NCI-H2081 treated with DMSO at 0.1 percent for 48 hours (cell line): Measurements from ENCODE around the gene OR10G6.
"Not testable (repeated sequence)": the region's sequence is repeated elsewhere in the genome, so short reads cannot be mapped to it uniquely, and the experiment has no call there.

Source experiments
- DNase-seq: peaks from one replicate; lab custom pipeline; 2025; lab: John Stamatoyannopoulos, UW

Gene OR10G6, protein sequence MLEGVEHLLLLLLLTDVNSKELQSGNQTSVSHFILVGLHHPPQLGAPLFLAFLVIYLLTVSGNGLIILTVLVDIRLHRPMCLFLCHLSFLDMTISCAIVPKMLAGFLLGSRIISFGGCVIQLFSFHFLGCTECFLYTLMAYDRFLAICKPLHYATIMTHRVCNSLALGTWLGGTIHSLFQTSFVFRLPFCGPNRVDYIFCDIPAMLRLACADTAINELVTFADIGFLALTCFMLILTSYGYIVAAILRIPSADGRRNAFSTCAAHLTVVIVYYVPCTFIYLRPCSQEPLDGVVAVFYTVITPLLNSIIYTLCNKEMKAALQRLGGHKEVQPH

DNA sequence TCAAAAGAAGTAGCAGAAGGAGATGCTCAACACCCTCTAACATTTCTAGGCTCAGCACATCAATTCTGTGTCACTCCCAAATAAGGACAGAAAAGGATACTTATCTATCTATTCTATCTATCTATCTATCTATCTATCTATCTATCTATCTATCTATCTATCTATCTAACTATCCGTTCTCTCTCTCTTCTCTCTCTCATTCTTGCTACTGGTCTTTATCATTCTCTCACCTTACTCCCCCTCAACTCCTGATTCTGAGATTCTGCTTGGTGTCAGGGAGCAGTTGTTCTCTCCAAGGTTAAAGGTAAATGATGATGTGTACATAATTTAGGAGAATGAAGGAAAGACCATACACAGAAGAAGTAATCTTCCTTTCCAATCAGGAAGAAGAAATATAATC lies at the start of gene OR10G6:
Gene OR10G6, minus strand, starts transcription at position 43 of the 400 bp plus-strand sequence. Its CDS starts 0 bp downstream, at position 43.
- DNase-seq: no peak

DNA sequence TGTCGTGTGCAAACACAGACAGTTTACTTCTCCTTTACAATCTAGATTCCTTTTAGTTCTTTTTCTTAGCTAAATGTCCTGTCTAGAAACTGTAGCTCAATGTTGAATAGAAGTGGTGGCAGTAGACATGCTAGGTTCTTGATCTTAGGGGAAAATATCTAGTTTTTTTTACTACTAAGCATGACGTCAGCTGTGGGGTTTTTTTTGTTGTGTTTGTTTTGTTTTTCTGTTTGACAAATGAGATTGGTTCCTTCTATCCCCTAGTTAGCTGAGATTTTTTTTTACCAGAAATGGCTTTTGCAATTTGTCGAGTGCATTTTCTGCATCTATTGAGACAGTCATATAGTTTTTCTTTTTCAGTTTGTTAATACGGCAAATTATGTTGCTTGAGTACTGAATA lies 48.5 kb upstream of the OR10G6 start:
- no peak for DNase-seq

DNA sequence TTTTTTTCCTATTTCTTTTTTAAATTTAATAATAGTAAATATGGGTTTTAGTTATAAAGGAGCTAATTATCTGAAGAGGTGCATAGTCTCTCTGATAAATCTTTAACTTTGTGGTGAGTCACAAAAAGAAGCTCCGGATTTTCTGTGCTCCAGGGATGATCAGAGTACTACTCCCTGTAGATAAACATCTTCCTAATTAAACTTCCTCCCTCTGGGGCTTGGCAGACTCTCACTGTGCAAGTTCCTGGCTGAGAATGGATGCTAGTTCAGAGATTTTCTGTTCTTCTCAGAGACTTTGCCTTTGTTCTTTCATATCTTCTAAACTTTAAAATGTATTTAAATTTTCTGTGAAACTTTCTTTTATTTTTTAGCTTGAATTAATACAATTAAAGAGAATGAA lies 46.3 kb upstream of the OR10G6 start, which contains the start of gene OR10G7:
Gene OR10G7, minus strand, starts transcription at position 72 of the 400 bp plus-strand sequence. CDS start 2,324 bp downstream, outside the sequence.
- no peak for DNase-seq

DNA sequence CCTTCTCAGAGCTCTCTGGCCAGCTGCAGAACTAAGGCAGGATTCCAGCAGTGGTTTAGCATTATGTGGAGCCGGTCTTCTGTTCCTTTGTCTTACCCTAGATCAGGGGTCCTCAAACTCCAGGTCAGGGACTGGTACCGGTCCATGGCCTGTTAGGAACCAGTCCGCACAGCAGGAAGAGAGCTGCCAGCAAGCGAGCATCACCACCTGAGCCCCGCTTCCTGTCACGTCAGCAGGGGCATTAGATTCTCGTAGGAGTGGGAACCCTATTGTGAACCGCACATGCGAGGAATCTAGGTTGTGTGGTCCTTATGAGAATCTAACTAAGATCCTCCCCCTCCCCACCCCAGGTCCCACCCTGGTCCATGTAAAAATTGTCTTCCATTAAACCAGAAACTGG lies 44.6 kb upstream of the OR10G6 start:
- DNase-seq: no peak

DNA sequence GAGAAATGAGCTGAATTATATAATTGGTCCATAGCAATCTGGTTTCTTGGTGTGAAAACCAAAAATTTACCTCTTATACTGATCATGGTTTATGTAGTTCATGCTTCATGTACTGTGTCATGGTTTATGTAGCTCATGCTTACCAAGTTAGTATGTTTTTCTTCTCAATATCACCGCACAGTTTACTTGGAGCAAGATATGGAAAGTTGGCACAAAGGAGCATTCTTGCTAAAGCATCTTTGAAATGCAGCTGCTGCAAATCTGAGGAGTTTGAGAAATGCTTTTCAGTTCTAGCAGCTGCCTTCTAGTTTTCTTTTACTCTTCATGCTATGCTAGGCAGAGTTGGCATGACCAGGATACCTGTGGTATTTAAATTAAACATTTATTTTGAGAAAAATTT lies 41.7 kb upstream of the OR10G6 start:
- no peak for DNase-seq

DNA sequence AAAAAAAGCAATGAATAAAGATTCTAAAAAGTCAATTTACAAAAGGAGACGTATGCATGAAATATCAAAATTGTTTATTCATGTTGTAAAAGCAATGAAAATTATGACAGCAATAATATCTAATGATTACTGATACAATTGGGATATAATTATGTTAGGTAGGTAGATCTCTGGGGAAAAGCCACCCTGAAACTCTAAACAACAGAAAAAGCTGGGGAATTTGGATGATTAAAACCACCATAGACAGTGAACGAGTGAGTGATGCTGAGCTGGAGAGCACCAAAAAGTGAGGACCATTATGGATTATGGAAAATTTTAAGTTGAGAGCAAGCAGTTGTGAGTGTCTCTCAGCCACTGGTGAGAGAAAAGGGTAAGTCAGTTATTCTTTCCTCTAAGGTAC lies 31.5 kb upstream of the OR10G6 start, which contains the start of gene OR10G8:
Gene OR10G8, plus strand, starts transcription at position 301 of the 400 bp plus-strand sequence. CDS start 2,825 bp downstream, outside the sequence.
- DNase-seq: no peak

DNA sequence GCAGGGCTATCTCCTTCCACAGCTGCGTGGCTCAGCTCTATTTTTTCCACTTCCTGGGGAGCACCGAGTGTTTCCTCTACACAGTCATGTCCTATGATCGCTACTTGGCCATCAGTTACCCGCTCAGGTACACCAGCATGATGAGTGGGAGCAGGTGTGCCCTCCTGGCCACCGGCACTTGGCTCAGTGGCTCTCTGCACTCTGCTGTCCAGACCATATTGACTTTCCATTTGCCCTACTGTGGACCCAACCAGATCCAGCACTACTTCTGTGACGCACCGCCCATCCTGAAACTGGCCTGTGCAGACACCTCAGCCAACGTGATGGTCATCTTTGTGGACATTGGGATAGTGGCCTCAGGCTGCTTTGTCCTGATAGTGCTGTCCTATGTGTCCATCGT lies 20.9 kb upstream of the OR10G6 start:
- DNase-seq: not testable (repeated sequence)

DNA sequence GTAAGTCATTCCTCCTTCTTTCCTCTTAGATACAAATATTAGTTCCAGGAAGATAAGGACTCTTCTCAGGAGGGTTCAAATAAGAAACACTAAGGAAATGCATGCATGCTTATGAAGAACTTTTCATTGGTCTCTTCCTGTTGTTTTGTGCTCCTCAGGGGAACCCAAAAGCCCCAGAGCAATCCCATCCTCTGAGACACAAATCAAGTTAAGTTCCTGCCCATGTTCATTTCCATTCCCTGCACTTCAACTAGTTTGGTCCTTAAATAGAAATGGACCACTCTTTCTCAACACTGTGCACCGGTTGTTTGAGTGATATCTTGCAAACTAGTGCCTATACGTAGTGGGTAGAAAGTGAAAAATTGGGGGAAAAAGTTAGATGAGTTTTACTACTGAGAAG lies 17.7 kb upstream of the OR10G6 start, which contains the start of gene OR10G4:
Gene OR10G4, plus strand, starts transcription at position 301 of the 400 bp plus-strand sequence. CDS start 2,578 bp downstream, outside the sequence.
- DNase-seq: no peak

DNA sequence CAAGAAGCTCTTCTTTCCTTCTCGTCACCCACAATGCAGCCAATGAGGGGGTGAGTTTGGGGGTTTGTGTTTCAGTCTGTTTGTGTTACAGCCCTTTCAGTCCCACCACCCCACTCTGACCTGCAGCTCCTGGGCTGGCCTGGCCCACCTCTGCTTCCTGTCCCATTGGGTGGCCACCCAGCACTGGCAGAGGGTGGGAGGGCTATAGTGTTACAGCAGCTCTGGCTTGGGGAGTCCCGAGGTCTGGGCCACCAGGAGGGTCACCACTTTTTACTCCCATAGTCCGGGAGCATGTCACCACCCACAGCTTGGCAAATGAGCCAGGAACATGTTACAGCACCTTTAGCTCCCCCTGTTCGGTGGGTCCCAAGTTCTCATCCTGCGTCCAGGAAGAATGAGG lies 15.7 kb downstream of the OR10G6 start:
- no peak for DNase-seq

DNA sequence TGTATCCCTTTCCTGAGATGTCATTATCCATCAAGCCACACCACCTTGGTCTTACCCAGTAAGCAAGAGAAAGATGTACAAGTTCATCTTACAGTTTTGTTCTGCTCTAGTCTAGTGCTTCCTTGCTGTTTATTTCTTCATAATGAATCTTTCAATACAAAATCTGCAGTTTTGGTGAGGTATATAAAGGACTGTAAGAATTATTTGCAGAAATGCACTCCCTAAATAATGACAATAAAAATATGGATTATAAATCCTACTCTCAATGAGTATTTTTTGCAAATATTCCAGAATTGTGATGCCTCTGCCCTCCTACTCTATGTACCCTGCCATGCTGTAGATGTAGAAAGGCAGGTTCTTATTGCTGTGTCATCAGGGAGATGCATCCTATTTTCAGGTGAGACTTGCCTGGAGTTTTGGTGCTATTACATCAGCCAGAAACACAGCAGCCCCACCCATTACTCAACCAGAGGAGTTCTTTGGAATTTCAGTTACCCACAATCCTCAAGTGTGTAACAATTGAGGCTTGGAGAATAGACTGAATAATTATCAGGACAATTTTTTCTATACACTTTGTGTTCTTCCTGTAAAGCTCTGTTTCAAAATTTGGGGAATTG lies 17.1 kb downstream of the OR10G6 start, which contains the start of gene OR10S1:
Gene OR10S1, minus strand, starts transcription at position 51 of the 617 bp plus-strand sequence. CDS start 117 bp downstream, outside the sequence.
- DNase-seq: no peak

DNA sequence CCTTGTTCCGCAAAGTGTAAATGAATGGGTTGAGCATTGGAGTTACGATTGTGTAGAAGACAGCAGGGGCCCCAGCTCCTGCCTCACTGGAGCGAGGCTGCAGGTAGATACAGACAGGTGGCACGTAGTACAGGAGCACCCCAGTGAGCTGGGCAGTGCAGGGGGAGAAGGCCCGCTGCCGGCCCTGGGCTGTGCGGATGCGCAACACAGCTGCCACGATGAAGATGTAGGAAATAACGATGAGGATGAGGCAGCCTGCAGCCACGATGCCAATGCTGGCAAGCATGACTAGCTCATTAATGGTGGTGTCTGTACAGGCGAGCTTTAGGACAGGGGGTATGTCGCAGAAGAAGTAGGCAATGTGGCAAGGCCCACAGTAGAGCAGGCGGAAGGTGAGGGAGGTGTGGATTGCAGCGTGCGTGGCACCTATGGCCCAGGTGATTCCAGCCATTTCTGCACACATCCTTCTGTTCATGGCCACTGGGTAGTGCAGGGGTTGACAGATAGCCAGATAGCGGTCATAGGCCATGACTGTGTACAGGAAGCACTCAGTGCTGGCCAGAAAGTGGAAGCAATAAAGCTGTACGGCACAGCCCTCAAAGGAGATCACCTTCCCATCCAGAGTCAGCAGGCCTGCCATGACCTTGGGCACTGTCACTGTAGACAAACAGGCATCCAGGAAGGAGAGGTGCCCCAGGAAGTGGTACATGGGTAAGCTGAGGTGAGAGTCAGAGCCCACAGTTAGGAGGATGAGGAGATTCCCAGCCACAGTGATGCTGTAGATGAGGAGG lies 18.0 kb downstream of the OR10G6 start:
- DNase-seq: no peak

DNA sequence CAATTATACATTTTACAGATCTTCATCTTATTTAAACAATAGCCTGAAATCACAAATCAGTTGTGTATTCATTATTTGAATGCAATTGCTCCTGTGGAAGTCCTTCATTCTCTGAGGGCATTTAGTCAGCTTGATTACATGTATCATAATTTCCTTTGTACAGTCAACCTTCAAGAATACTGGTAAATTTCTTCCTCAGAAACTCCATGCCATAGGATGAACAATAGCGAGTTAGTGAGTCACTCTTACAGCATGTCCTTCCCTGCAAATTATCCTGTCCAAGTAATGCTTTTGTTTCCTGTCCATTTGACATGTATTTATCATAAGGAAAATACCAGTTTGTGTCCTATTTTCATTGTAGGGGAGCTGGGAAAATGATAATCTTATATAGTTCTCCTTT lies 21.1 kb downstream of the OR10G6 start:
- DNase-seq: no peak

DNA sequence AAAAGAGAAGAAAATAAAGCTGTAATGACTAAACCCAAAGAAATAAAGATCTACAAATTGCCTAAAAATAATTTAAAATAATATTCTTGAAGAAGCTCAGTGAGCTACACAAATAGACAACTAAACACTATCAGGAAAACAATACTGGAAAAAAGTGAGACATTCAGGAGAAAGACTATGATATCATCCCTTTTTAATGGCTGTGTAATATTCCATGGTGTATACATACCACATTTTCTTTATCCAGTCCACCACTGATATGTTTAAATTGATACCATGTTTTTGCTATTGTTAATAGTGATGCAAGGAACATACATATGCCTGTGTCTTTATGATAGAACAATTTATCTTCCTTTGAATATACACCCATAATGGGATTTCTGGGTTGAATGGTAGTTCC lies 38.2 kb downstream of the OR10G6 start:
- DNase-seq: no peak

DNA sequence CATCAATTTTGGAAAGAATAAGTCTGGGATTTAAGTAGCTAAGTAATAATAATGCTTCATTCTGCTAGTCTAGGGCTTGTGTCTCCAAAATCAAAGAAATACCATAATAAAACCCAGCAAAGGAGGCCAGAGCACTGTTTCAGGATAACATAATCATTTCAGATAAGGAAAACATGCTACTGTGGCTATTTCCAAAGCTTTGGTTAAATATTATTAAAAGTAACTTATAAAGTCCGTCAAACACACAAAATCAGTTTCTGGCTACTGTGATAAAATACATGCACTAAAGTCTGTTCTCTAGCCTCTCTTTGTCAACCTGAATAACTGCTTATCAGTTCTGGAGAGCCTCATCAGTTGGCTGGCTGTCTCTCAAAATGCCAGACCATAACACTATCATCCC lies 49.8 kb downstream of the OR10G6 start:
- DNase-seq: no peak
